Retinal pigment epithelial cell (primary cell): Measurements from ENCODE around the gene PCCA.

Experiments
- DNase-seq: peaks from one replicate; pipeline ENCODE4 v3.0.0-alpha.2; 2010; ENCODE audit warnings: low read depth
- H3K4me3 ChIP-seq: 2 replicates; pipeline ENCODE4 v1.5.1; 2011; ENCODE audit warnings: mild to moderate bottlenecking, low read length, control low read depth, moderate library complexity
- CTCF ChIP-seq: conservative IDR thresholded peaks from 2 replicates; pipeline ENCODE4 v1.5.1; 2011; ENCODE audit warnings: low read depth, low read length, control low read depth, inconsistent platforms

The PCCA gene

GRCh38 chr13:100495455-100495854, 406.6 kb downstream of the PCCA start:
- no peak for TF ChIP-seq CTCF

DNA sequence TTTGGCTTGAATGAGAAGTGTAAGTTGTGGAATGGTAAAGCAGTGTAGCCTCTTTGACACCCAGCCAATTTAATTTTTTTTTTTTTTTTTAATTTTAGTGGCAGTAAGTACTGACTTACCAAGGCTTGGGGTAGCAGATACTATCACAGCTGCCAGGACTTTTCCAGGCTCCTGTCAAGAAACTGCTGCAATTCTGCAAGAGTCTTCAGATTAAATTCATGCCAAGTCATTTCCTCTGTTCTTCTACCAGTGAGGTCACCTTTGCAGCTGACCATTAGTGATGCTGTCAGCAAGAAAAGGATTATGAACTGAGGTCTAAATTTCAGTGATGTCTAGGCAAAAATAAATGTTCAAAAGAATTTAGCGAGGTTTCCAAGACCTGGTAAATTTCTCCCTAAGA, 408.5 kb downstream of the PCCA start:
- TF ChIP-seq CTCF = no peak
- H3K4me3 ChIP-seq = no peak overlapping the region
- DNase-seq = peak; percentile 86

More at GRCh38 chr13:100495455-100495854, 406.6 kb downstream of the PCCA start:
- no peak for DNase-seq
- no peak overlapping the region for H3K4me3 ChIP-seq

- no peak for TF ChIP-seq CTCF
- no peak for DNase-seq
- no peak overlapping the region for H3K4me3 ChIP-seq
These were observed 413.6 kb downstream of the PCCA start for GRCh38 chr13:100502446-100502845.

- DNase-seq = no peak
- TF ChIP-seq CTCF = no peak
- H3K4me3 ChIP-seq = no peak overlapping the region
These were observed 414.7 kb downstream of the PCCA start for GRCh38 chr13:100503622-100504021.

- no peak overlapping the region for H3K4me3 ChIP-seq
These were observed 417.3 kb downstream of the PCCA start for GRCh38 chr13:100506154-100506553.

GRCh38 chr13:100506600-100507422, 417.9 kb downstream of the PCCA start:
- TF ChIP-seq CTCF = no peak
- DNase-seq = no peak
- no peak overlapping the region for H3K4me3 ChIP-seq

More at GRCh38 chr13:100506154-100506553, 417.3 kb downstream of the PCCA start:
- DNase-seq = no peak
- TF ChIP-seq CTCF = no peak

DNA sequence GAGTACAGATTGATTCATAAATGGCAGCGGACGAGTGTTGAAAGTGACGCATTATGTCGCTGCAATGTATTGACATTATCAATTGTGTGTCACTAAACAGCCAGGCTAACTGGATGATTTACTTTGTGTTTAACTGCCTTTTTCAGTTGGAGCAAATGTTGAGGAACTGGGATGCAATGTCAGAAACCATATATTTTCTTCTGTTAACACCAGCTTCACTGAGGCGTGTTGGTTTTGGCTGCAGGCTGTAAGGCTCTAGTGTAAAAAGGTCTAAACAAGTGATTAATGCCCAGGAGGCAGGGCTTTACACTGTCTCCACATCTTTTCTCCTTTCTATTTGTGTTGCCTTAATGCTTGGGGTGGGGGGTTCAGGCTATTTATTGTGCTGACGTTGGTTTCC, 419.6 kb downstream of the PCCA start:
- H3K4me3 ChIP-seq = no peak overlapping the region

More for the DNA sequence above, 419.6 kb downstream of the PCCA start:
- no peak for DNase-seq
- TF ChIP-seq CTCF = no peak
